HCT116 (cell line): ENCODE measurements around the gene RAB4A. TPM values are rescaled to one million over a fixed set of nuclear protein-coding genes. Genes with fewer than 3 reads are reported as not detected.

ENCODE experiments used
- ATAC-seq: fragments of 200-7000 bp; cut with Tn5 transposase; 2 replicates; pipeline ENCODE4 v1.9.1; 2020; ENCODE audit warnings: mild to moderate bottlenecking, moderate library complexity
- BruUV-seq: library from RNA; stranded (reverse); fragments of 400-500 nt; replicated peaks from 2 replicates; lab custom pipeline; 2021; lab: Mats Ljungman, UMichigan
- CTCF ChIA-PET: fragments of 300-600 bp; sonication (Branson Sonifier 250); formaldehyde crosslinking; loops from one replicate; lab custom pipeline; 2021; ENCODE audit warnings: antibody characterized with exemption; lab: Charles Lee
- POLR2A ChIA-PET: fragments of 300-600, 350-600 bp; sonication (Branson Sonifier 250); formaldehyde crosslinking; loops from one replicate; lab custom pipeline; 2021; ENCODE audit warnings: antibody characterized with exemption; lab: Charles Lee
- RAD21 ChIA-PET, 2 experiments: fragments of 300-600 bp; sonication (Branson Sonifier 250); formaldehyde crosslinking; loops; one replicate each; lab custom pipeline; 2023; ENCODE audit warnings: low total read pairs in 2 of 2; ENCODE audit not compliant: uncharacterized antibody in 2 of 2, unreplicated experiment in 2 of 2, low non-redundant PET in 1 of 2; lab: Charles Lee
- DNase-seq: peaks from one replicate; pipeline ENCODE4 v3.0.0-alpha.2; 2010; ENCODE audit warnings: low read depth, low spot score
- H2AFZ ChIP-seq: fragments of 200-600 bp; shearing (Covaris generic), sonication (generic); 2 replicates; pipeline ENCODE4 v1.6.1; 2017; ENCODE audit warnings: low read depth, mixed run types, mixed read lengths, antibody characterized with exemption, low read length; ENCODE audit not compliant: poor library complexity, severe bottlenecking
- H3K27ac ChIP-seq: 2 replicates; pipeline ENCODE4 v1.5.1; 2012; ENCODE audit warnings: low read depth, low read length
- H3K27me3 ChIP-seq: fragments of 200-600 bp; sonication (generic); 2 replicates; pipeline ENCODE4 v1.6.1; 2016; ENCODE audit warnings: mixed run types, low read length, mixed read lengths; ENCODE audit not compliant: insufficient read depth
- H3K36me3 ChIP-seq, 2 experiments: fragments of 200-500 bp in 1 of 2; fragments of 200-600 bp in 1 of 2; sonication (Bioruptor generic) in 1 of 2; sonication (generic) in 1 of 2; 2 replicates each; pipeline versions ENCODE4 v1.5.1 to v1.6.1; 2014 to 2016; ENCODE audit warnings: low read length in 2 of 2, inconsistent platforms in 1 of 2, mixed read lengths in 1 of 2, mixed run types in 1 of 2; ENCODE audit not compliant: insufficient read depth in 2 of 2, control insufficient read depth in 1 of 2
- H3K4me1 ChIP-seq, 2 experiments: fragments of 200-600 bp in 1 of 2; sonication (generic) in 1 of 2; 2 replicates each; pipeline versions ENCODE4 v1.5.1 to v1.6.1; 2012 to 2017; ENCODE audit warnings: low read length in 2 of 2, inconsistent platforms in 1 of 2, mild to moderate bottlenecking in 1 of 2, mixed read lengths in 1 of 2, mixed run types in 1 of 2, moderate library complexity in 1 of 2; ENCODE audit not compliant: insufficient read depth in 2 of 2, control insufficient read depth in 1 of 2
- H3K4me2 ChIP-seq: fragments of 200-600 bp; sonication (generic); 2 replicates; pipeline ENCODE4 v1.6.1; 2017; ENCODE audit warnings: mixed run types, low read length, mixed read lengths
- H3K4me3 ChIP-seq, 2 experiments: fragments of 200-600 bp in 1 of 2; sonication (generic) in 1 of 2; replicated peaks in 1 of 2; 2 replicates each; pipeline ENCODE4 v1.5.1; 2011 to 2016; ENCODE audit warnings: low read length in 2 of 2, control low read depth in 1 of 2, low read depth in 1 of 2, mild to moderate bottlenecking in 1 of 2, mixed read lengths in 1 of 2, mixed run types in 1 of 2
- H3K79me2 ChIP-seq: fragments of 200-600 bp; sonication (generic); 2 replicates; pipeline ENCODE4 v1.6.1; 2017; ENCODE audit warnings: mild to moderate bottlenecking, mixed run types, low read length, moderate library complexity, mixed read lengths; ENCODE audit not compliant: insufficient read depth
- H3K9ac ChIP-seq: fragments of 200-600 bp; sonication (generic); 2 replicates; pipeline ENCODE4 v1.6.1; 2016; ENCODE audit warnings: low read length, mixed read lengths
- H3K9me2 ChIP-seq: fragments of 200-600 bp; sonication (generic), shearing (Covaris generic); 2 replicates; pipeline ENCODE4 v1.6.1; 2017; ENCODE audit warnings: mixed run types, mild to moderate bottlenecking, moderate library complexity; ENCODE audit not compliant: insufficient read depth
- H3K9me3 ChIP-seq, 2 experiments: fragments of 200-500 bp in 1 of 2; fragments of 200-600 bp in 1 of 2; sonication (Bioruptor generic) in 1 of 2; sonication (generic) in 1 of 2; 2 replicates each; pipeline ENCODE4 v1.6.1; 2014 to 2017; ENCODE audit warnings: low read length in 2 of 2, mixed read lengths in 2 of 2, inconsistent platforms in 1 of 2, low read depth in 1 of 2, mild to moderate bottlenecking in 1 of 2, mixed run types in 1 of 2, moderate library complexity in 1 of 2; ENCODE audit not compliant: control insufficient read depth in 1 of 2, insufficient read depth in 1 of 2
- H4K20me1 ChIP-seq: fragments of 200-600 bp; sonication (generic), shearing (Covaris generic); 2 replicates; pipeline ENCODE4 v1.6.1; 2017; ENCODE audit warnings: mixed run types, mild to moderate bottlenecking, moderate library complexity; ENCODE audit not compliant: insufficient read depth
- CBX3 ChIP-seq: IDR thresholded peaks from 2 replicates; pipeline ENCODE4 v1.6.1; 2012; ENCODE audit warnings: low read depth
- ELF1 ChIP-seq: IDR thresholded peaks from 2 replicates; pipeline ENCODE4 v1.6.1; 2012; ENCODE audit warnings: low read depth, borderline replicate concordance
- EZH2 ChIP-seq: fragments of 200-600 bp; sonication (generic); IDR thresholded peaks from 2 replicates; pipeline ENCODE4 v1.6.1; 2017; ENCODE audit warnings: antibody characterized with exemption, mixed run types
- EZH2phosphoT487 ChIP-seq: fragments of 200-600 bp; IDR thresholded peaks from 2 replicates; pipeline ENCODE4 v1.6.1; 2018; ENCODE audit warnings: antibody characterized with exemption, borderline replicate concordance
- POLR2A ChIP-seq: IDR thresholded peaks from 2 replicates; pipeline ENCODE4 v1.7.0; 2011; ENCODE audit warnings: borderline replicate concordance; ENCODE audit not compliant: insufficient read depth, insufficient read length; ENCODE audit errors: extremely low read depth
- POLR2AphosphoS5 ChIP-seq: IDR thresholded peaks from 2 replicates; pipeline ENCODE4 v1.6.1; 2011; ENCODE audit warnings: mild to moderate bottlenecking, low read depth, low read length, moderate library complexity
- RAD21 ChIP-seq: IDR thresholded peaks from 2 replicates; pipeline ENCODE4 v1.6.1; 2012; ENCODE audit warnings: low read depth, mild to moderate bottlenecking
- REST ChIP-seq: IDR thresholded peaks from 2 replicates; pipeline ENCODE4 v1.6.1; 2012; ENCODE audit warnings: low read depth
- SIN3A ChIP-seq: IDR thresholded peaks from 2 replicates; pipeline ENCODE4 v1.6.1; 2012; ENCODE audit warnings: low read depth
- SP1 ChIP-seq: IDR thresholded peaks from 2 replicates; pipeline ENCODE4 v1.6.1; 2012; ENCODE audit warnings: low read depth
- SRF ChIP-seq: IDR thresholded peaks from 2 replicates; pipeline ENCODE4 v1.6.1; 2012; ENCODE audit warnings: low read depth
- YY1 ChIP-seq: IDR thresholded peaks from 2 replicates; pipeline ENCODE4 v1.6.1; 2011; ENCODE audit warnings: low read length, low read depth, moderate library complexity, mild to moderate bottlenecking; ENCODE audit not compliant: insufficient replicate concordance; ENCODE audit errors: extremely low read depth
- ZBTB33 ChIP-seq: IDR thresholded peaks from 2 replicates; pipeline ENCODE4 v1.6.1; 2011; ENCODE audit warnings: mild to moderate bottlenecking, low read length, moderate library complexity; ENCODE audit not compliant: insufficient replicate concordance; ENCODE audit errors: extremely low read depth
- ZFX ChIP-seq: fragments of 450-650 bp; IDR thresholded peaks from 2 replicates; pipeline ENCODE4 v1.6.1; 2017
- intact Hi-C: fragments of 100-400 bp; cut with micrococcal nuclease; formaldehyde crosslinking; loops from 2 replicates; pipeline ENCODE4 v1.10.0; 2022
- total RNA-seq: library from RNA; stranded (reverse); gene quantifications from one replicate; pipeline ENCODE4 v1.2.1, GENCODE V29; 2021; ENCODE audit not compliant: unreplicated experiment
- TF ChIP-seq, protein P1 (sequence below): IDR thresholded peaks from 2 replicates; pipeline ENCODE4 v1.6.1; 2012

The RAB4A gene
- total RNA-seq, 1 experiment from 2014 or later, result 101 TPM

GRCh38 chr1:229310833-229311232 lies 39.9 kb downstream of the RAB4A start:
- Histone ChIP-seq H3K4me1 (no peaks in the 10 kb centered on the region), H3K9me2 (no peaks in the 10 kb centered on the region), H3K9ac (no peak overlapping the region), H3K36me3 (peaks cover 0 to 4% of the 10 kb centered on the region in 2 experiments; a peak in 1 of 4 replicates), H3K4me2 (no peak overlapping the region), H3K79me2 (no peaks in the 10 kb centered on the region), H4K20me1 (0 out of 2 replicates have a peak, but pooled peaks cover 4% of the 10 kb centered on the region), H3K27ac (no peak overlapping the region), H3K27me3 (no peaks in the 10 kb centered on the region), H3K4me3 (no peak overlapping the region), H3K9me3 (no peaks in the 10 kb centered on the region), H2AFZ (no peak overlapping the region)
- DNase-seq (no peak), ATAC-seq (no peak)
- RAD21 ChIA-PET, result no interaction called here
- intact Hi-C loops, result no loop called here
- CTCF ChIA-PET, result no interaction called here
- no TSS peak for BruUV-seq
- TF ChIP-seq POLR2AphosphoS5, result no peak
- no peak for TF ChIP-seq RAD21
- TF ChIP-seq EZH2, result no peak
- TF ChIP-seq POLR2A, result no peak
- TF ChIP-seq, protein P1, sequence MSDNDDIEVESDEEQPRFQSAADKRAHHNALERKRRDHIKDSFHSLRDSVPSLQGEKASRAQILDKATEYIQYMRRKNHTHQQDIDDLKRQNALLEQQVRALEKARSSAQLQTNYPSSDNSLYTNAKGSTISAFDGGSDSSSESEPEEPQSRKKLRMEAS, result no peak
- TF ChIP-seq SRF, result no peak
- no peak for TF ChIP-seq SP1
- TF ChIP-seq CBX3, result no peak
- POLR2A ChIA-PET, result no interaction called here

DNA sequence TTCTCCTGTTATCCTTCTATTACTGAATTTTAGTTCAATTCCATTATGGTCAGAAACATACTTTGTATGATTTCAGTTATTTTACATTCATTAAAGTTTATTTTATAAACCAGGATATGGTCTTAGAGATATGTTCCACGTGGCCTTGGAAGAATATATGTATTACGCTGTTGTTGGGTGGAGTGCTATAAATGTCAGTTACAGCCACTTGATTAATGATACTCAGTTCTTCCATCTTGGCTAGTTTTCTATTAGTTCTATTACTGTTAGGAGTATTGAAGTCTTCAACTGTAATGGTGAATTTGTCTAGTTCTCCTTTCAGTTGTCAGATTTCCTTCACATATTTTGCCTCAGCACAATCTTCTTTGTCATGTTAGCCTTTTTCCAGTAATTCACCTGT lies 45.3 kb downstream of the RAB4A start:
- Histone ChIP-seq H3K27ac (no peak overlapping the region), H3K27me3 (no peaks in the 10 kb centered on the region), H3K9ac (no peak overlapping the region), H4K20me1 (no peaks in the 10 kb centered on the region), H3K36me3 (peaks cover 0 to 2% of the 10 kb centered on the region in 2 experiments; a peak in 1 of 4 replicates), H2AFZ (no peak overlapping the region), H3K4me3 (no peak overlapping the region), H3K79me2 (no peaks in the 10 kb centered on the region), H3K9me3 (no peaks in the 10 kb centered on the region), H3K4me2 (no peak overlapping the region), H3K9me2 (no peaks in the 10 kb centered on the region), H3K4me1 (no peaks in the 10 kb centered on the region)
- RAD21 ChIA-PET, result no interaction called here
- no TSS peak for BruUV-seq
- POLR2A ChIA-PET, result no interaction called here
- no peak for ATAC-seq
- no peak for DNase-seq
- CTCF ChIA-PET, result no interaction called here
- intact Hi-C loops, result no loop called here
- TF ChIP-seq ELF1 (no peak), YY1 (no peak), ZFX (no peak), SP1 (no peak), ZBTB33 (no peak), REST (no peak), CBX3 (no peak), SIN3A (no peak), EZH2phosphoT487 (no peak)
- TF ChIP-seq, protein P1, result no peak
